ENCODE results near the gene SUOX. TPM values are rescaled to one million over a fixed set of nuclear protein-coding genes. Genes with fewer than 3 reads are reported as not detected.

Gene SUOX
- total RNA-seq, 4 donors from 2014 or later: 12.9 to 44.5 (median 30.4) TPM

- no peak for TF ChIP-seq CTCF (IDR thresholded peaks at IDR 0.05; ENCODE audit: low read depth)
Measured at GRCh38 chr12:55965941-55966407, 31.1 kb upstream of the SUOX start, which contains the start of gene PMEL. Gene PMEL (minus strand): TSS chr12:55966042. CDS start chr12:55966011, 31 bp downstream.

DNA sequence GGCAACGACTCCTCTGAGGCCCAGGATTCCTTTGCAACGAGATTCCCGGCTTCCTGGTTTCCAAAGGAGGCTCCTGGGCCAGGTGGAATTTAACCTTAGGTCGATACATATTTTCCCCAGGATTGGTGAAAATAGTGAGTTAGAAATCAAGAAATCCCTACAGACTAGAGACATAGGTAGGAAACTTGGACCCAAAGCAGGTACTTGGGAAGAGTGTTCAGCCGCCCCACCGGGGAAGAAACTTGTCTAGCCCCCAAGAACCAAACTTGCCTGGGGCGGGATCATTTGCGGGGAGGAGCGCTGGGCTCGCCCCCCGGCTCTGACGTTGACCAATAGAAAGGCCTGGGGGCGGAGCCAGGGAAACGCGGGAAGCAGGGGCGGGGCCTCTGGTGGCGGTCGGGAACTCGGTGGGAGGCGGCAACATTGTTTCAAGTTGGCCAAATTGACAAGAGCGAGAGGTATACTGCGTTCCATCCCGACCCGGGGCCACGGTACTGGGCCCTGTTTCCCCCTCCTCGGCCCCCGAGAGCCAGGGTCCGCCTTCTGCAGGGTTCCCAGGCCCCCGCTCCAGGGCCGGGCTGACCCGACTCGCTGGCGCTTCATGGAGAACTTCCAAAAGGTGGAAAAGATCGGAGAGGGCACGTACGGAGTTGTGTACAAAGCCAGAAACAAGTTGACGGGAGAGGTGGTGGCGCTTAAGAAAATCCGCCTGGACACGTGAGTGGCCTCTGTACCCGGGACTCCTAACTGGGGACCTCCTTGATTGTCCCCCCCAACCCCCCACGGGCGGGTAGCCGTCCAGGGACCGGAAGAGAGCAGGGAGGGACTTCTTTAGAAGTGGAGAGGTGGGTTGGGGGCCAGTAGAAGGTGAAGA is 30.4 kb upstream of the SUOX start, which contains the start of gene CDK2:
Gene CDK2, plus strand, starts transcription at position 423 of the 874 bp plus-strand sequence. Its CDS starts 179 bp downstream, at position 602.
- no peak for TF ChIP-seq CTCF (IDR thresholded peaks at IDR 0.05; ENCODE audit: low read depth)

- no peak for TF ChIP-seq CTCF (IDR thresholded peaks at IDR 0.05; ENCODE audit: low read depth)
Measured at GRCh38 chr12:55969356-55969755, 27.7 kb upstream of the SUOX start.

DNA sequence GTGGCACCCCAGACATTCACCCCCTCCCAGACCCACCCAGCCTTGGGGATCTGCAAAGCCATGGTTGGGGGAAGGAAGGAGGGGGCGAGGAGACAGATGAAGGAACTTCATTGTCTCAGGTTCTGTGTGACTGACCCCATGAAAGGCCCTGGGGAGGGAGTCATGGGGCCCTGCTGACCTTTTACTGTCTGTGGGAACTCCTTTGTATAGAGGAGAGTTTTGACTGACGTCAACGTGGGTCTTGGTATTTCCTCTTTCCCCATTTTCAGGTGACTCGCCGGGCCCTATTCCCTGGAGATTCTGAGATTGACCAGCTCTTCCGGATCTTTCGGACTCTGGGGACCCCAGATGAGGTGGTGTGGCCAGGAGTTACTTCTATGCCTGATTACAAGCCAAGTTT is 26.3 kb upstream of the SUOX start:
- TF ChIP-seq CTCF (IDR thresholded peaks at IDR 0.05; ENCODE audit: low read depth): no peak

DNA sequence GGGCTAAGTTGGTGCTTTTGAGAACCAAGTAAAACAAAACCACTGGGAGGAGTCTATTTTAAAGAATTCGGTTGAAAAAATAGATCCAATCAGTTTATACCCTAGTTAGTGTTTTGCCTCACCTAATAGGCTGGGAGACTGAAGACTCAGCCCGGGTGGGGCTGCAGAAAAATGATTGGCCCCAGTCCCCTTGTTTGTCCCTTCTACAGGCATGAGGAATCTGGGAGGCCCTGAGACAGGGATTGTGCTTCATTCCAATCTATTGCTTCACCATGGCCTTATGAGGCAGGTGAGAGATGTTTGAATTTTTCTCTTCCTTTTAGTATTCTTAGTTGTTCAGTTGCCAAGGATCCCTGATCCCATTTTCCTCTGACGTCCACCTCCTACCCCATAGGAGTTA is 25.0 kb upstream of the SUOX start:
- TF ChIP-seq CTCF (IDR thresholded peaks at IDR 0.05; ENCODE audit: low read depth): no peak

GRCh38 chr12:55972456-55972855 is 24.6 kb upstream of the SUOX start:
- no peak for TF ChIP-seq CTCF (IDR thresholded peaks at IDR 0.05; ENCODE audit: low read depth)

DNA sequence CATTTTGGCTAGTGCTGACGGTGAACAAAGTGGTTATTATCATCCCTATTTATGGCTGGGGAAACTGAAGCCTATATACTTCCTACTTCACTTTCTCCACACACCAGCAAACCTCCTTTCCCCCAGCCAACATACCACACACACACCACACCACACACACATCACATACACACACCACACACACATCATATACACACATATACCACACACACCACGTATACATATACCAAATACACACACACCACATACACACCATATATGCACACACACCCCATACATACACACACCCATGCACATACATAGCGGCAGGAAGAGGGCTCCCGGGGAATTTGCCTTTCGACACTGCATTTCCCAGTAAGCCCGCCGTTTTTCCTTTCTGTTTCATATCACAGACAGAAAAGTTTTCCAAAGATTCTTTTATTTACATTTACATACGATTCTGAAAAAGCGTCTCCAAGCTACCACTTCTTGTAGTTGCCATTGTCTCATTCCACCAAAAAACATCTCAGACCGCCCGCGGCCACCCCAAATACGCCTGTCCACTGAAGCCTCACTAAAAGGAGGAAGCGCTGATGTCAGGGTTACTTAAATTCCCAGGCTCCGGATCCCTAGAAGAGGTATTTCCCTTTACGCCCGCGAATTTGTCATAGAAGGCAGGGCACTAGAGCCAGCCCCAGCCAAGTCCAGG is 24.0 kb upstream of the SUOX start:
- TF ChIP-seq CTCF (IDR thresholded peaks at IDR 0.05; ENCODE audit: low read depth): no peak
